ENCODE results near the gene CLSTN2.

CLSTN2 gene

GRCh38 chr3:140068494-140069017, 133.6 kb downstream of the CLSTN2 start:
- Mint-ChIP-seq H3K27me3 (ENCODE audit: low read depth) (peaks cover 3% of the 10 kb centered on the region), H3K4me1 (ENCODE audit: low read depth) (no peaks in the 10 kb centered on the region), H3K4me3 (no peak overlapping the region), H3K36me3 (ENCODE audit: low read depth) (no peaks in the 10 kb centered on the region), H3K9me3 (no peaks in the 10 kb centered on the region), H3K27ac (no peak overlapping the region)
- no peak for DNase-seq (ENCODE audit: low spot score)

GRCh38 chr3:140073278-140074045, 138.5 kb downstream of the CLSTN2 start:
- no peaks in the 10 kb centered on the region for H3K27me3 Mint-ChIP-seq (ENCODE audit: low read depth)
- H3K27ac Mint-ChIP-seq = no peak overlapping the region
- DNase-seq (ENCODE audit: low spot score) = no peak
- H3K4me1 Mint-ChIP-seq (ENCODE audit: low read depth) = no peaks in the 10 kb centered on the region
- no peaks in the 10 kb centered on the region for H3K36me3 Mint-ChIP-seq (ENCODE audit: low read depth)
- H3K4me3 Mint-ChIP-seq = no peak overlapping the region
- no peaks in the 10 kb centered on the region for H3K9me3 Mint-ChIP-seq

- Mint-ChIP-seq H3K4me3 (no peak overlapping the region), H3K27me3 (ENCODE audit: low read depth) (peaks cover 3% of the 10 kb centered on the region), H3K4me1 (ENCODE audit: low read depth) (no peaks in the 10 kb centered on the region), H3K36me3 (ENCODE audit: low read depth) (no peaks in the 10 kb centered on the region), H3K9me3 (no peaks in the 10 kb centered on the region), H3K27ac (no peak overlapping the region)
- no peak for DNase-seq (ENCODE audit: low spot score)
Measured at GRCh38 chr3:140076552-140076951, 141.6 kb downstream of the CLSTN2 start.

- Mint-ChIP-seq H3K27me3 (ENCODE audit: low read depth) (peaks cover 3% of the 10 kb centered on the region), H3K9me3 (no peaks in the 10 kb centered on the region), H3K27ac (no peak overlapping the region), H3K36me3 (ENCODE audit: low read depth) (no peaks in the 10 kb centered on the region), H3K4me3 (no peak overlapping the region), H3K4me1 (ENCODE audit: low read depth) (no peaks in the 10 kb centered on the region)
- no peak for DNase-seq (ENCODE audit: low spot score)
Measured at GRCh38 chr3:140077406-140077805, 142.4 kb downstream of the CLSTN2 start.

GRCh38 chr3:140078343-140078742, 143.4 kb downstream of the CLSTN2 start:
- no peaks in the 10 kb centered on the region for H3K36me3 Mint-ChIP-seq (ENCODE audit: low read depth)
- H3K4me3 Mint-ChIP-seq = no peak overlapping the region
- H3K9me3 Mint-ChIP-seq = no peaks in the 10 kb centered on the region
- no peak overlapping the region for H3K27ac Mint-ChIP-seq
- H3K4me1 Mint-ChIP-seq (ENCODE audit: low read depth) = no peaks in the 10 kb centered on the region
- DNase-seq (ENCODE audit: low spot score) = no peak
- peaks cover 3% of the 10 kb centered on the region for H3K27me3 Mint-ChIP-seq (ENCODE audit: low read depth)

GRCh38 chr3:140078940-140079339, 144.0 kb downstream of the CLSTN2 start:
- no peaks in the 10 kb centered on the region for H3K4me1 Mint-ChIP-seq (ENCODE audit: low read depth)
- H3K27me3 Mint-ChIP-seq (ENCODE audit: low read depth) = peaks cover 3% of the 10 kb centered on the region
- H3K27ac Mint-ChIP-seq = no peak overlapping the region
- no peaks in the 10 kb centered on the region for H3K36me3 Mint-ChIP-seq (ENCODE audit: low read depth)
- no peak overlapping the region for H3K4me3 Mint-ChIP-seq
- DNase-seq (ENCODE audit: low spot score) = no peak
- H3K9me3 Mint-ChIP-seq = no peaks in the 10 kb centered on the region

GRCh38 chr3:140081887-140082286, 146.9 kb downstream of the CLSTN2 start:
- H3K9me3 Mint-ChIP-seq = no peaks in the 10 kb centered on the region
- H3K4me1 Mint-ChIP-seq (ENCODE audit: low read depth) = no peaks in the 10 kb centered on the region
- no peak for DNase-seq (ENCODE audit: low spot score)
- H3K27me3 Mint-ChIP-seq (ENCODE audit: low read depth) = peaks cover 3% of the 10 kb centered on the region
- H3K36me3 Mint-ChIP-seq (ENCODE audit: low read depth) = no peaks in the 10 kb centered on the region
- no peak overlapping the region for H3K27ac Mint-ChIP-seq
- no peak overlapping the region for H3K4me3 Mint-ChIP-seq

- H3K9me3 Mint-ChIP-seq = no peaks in the 10 kb centered on the region
- peaks cover 3% of the 10 kb centered on the region for H3K27me3 Mint-ChIP-seq (ENCODE audit: low read depth)
- no peaks in the 10 kb centered on the region for H3K4me1 Mint-ChIP-seq (ENCODE audit: low read depth)
- H3K27ac Mint-ChIP-seq = no peak overlapping the region
- no peak for DNase-seq (ENCODE audit: low spot score)
- H3K36me3 Mint-ChIP-seq (ENCODE audit: low read depth) = no peaks in the 10 kb centered on the region
- H3K4me3 Mint-ChIP-seq = no peak overlapping the region
Measured at GRCh38 chr3:140085001-140085400, 150.0 kb downstream of the CLSTN2 start.

- Mint-ChIP-seq H3K4me3 (no peak overlapping the region), H3K4me1 (ENCODE audit: low read depth) (no peaks in the 10 kb centered on the region), H3K27ac (no peak overlapping the region), H3K27me3 (ENCODE audit: low read depth) (no peaks in the 10 kb centered on the region), H3K36me3 (ENCODE audit: low read depth) (no peaks in the 10 kb centered on the region), H3K9me3 (no peaks in the 10 kb centered on the region)
- no peak for DNase-seq (ENCODE audit: low spot score)
Measured at GRCh38 chr3:140086642-140087041, 151.7 kb downstream of the CLSTN2 start.

GRCh38 chr3:140088058-140088457, 153.1 kb downstream of the CLSTN2 start:
- Mint-ChIP-seq H3K9me3 (no peaks in the 10 kb centered on the region), H3K36me3 (ENCODE audit: low read depth) (no peaks in the 10 kb centered on the region), H3K4me1 (ENCODE audit: low read depth) (no peaks in the 10 kb centered on the region), H3K4me3 (no peak overlapping the region), H3K27me3 (ENCODE audit: low read depth) (no peaks in the 10 kb centered on the region), H3K27ac (no peak overlapping the region)
- DNase-seq (ENCODE audit: low spot score) = no peak

- Mint-ChIP-seq H3K4me3 (no peak overlapping the region), H3K4me1 (ENCODE audit: low read depth) (no peaks in the 10 kb centered on the region), H3K27ac (no peak overlapping the region), H3K9me3 (no peaks in the 10 kb centered on the region), H3K27me3 (ENCODE audit: low read depth) (no peaks in the 10 kb centered on the region), H3K36me3 (ENCODE audit: low read depth) (no peaks in the 10 kb centered on the region)
- no peak for DNase-seq (ENCODE audit: low spot score)
Measured at GRCh38 chr3:140088513-140088912, 153.5 kb downstream of the CLSTN2 start.

GRCh38 chr3:140089403-140090072, 154.6 kb downstream of the CLSTN2 start:
- no peak overlapping the region for H3K27ac Mint-ChIP-seq
- H3K4me1 Mint-ChIP-seq (ENCODE audit: low read depth) = no peaks in the 10 kb centered on the region

GRCh38 chr3:140091143-140091542, 156.2 kb downstream of the CLSTN2 start:
- no peak overlapping the region for H3K27ac Mint-ChIP-seq

More at GRCh38 chr3:140089403-140090072, 154.6 kb downstream of the CLSTN2 start:
- Mint-ChIP-seq H3K27me3 (ENCODE audit: low read depth) (no peaks in the 10 kb centered on the region), H3K36me3 (ENCODE audit: low read depth) (no peaks in the 10 kb centered on the region), H3K4me3 (no peak overlapping the region), H3K9me3 (no peaks in the 10 kb centered on the region)
- no peak for DNase-seq (ENCODE audit: low spot score)

GRCh38 chr3:140092848-140093536, 158.0 kb downstream of the CLSTN2 start:
- no peaks in the 10 kb centered on the region for H3K4me1 Mint-ChIP-seq (ENCODE audit: low read depth)
- no peak overlapping the region for H3K4me3 Mint-ChIP-seq
- H3K36me3 Mint-ChIP-seq (ENCODE audit: low read depth) = no peaks in the 10 kb centered on the region
- H3K27me3 Mint-ChIP-seq (ENCODE audit: low read depth) = no peaks in the 10 kb centered on the region
- no peak overlapping the region for H3K27ac Mint-ChIP-seq
- no peaks in the 10 kb centered on the region for H3K9me3 Mint-ChIP-seq
- DNase-seq (ENCODE audit: low spot score) = no peak

More at GRCh38 chr3:140091143-140091542, 156.2 kb downstream of the CLSTN2 start:
- no peaks in the 10 kb centered on the region for H3K4me1 Mint-ChIP-seq (ENCODE audit: low read depth)
- no peaks in the 10 kb centered on the region for H3K9me3 Mint-ChIP-seq
- H3K4me3 Mint-ChIP-seq = no peak overlapping the region
- no peaks in the 10 kb centered on the region for H3K36me3 Mint-ChIP-seq (ENCODE audit: low read depth)
- DNase-seq (ENCODE audit: low spot score) = no peak
- H3K27me3 Mint-ChIP-seq (ENCODE audit: low read depth) = no peaks in the 10 kb centered on the region
